Measurements from ENCODE around the gene ACSM4. TPM values are rescaled to one million over a fixed set of nuclear protein-coding genes. Genes with fewer than 3 reads are reported as not detected.
A peak's percentile ranks its signal among the peaks of the same experiment; 100 is the strongest.
"Not testable (repeated sequence)": the region's sequence is repeated elsewhere in the genome, so short reads cannot be mapped to it uniquely, and the experiment has no call there.

ACSM4 gene
- polyA plus RNA-seq, 1 of the 3 experiments (the other 2 are of a cell fraction) = not detected

GRCh38 chr12:7327918-7328317, 24.0 kb downstream of the ACSM4 start:
- no peak for DNase-seq

GRCh38 chr12:7337790-7338189, 33.9 kb downstream of the ACSM4 start:
- WGBS (ENCODE audit: low lambda C conversion rate) = 24% methylated on average over 5 of the region's 5 CpGs
- H3K4me2 ChIP-seq, POLR2A ChIA-PET: not testable (repeated sequence)

More at GRCh38 chr12:7327918-7328317, 24.0 kb downstream of the ACSM4 start:
- POLR2A ChIA-PET = no interaction called here
- Histone ChIP-seq H3K36me3 (replicated peaks in 1 of 2; ENCODE audit: control insufficient read depth in 1 of 2, insufficient read depth in 2 of 2, low read length in 1 of 2) (no peaks in the 10 kb centered on the region), H3K9me3 (no peaks in the 10 kb centered on the region; the same call in 1 of the 2 replicates), H3F3A (replicated peaks; ENCODE audit: insufficient read depth) (no peaks in the 10 kb centered on the region), H3K4me3 (ENCODE audit: low read depth in 2 of 2, low read length in 1 of 2) (no peak overlapping the region), H3K79me2 (ENCODE audit: insufficient read depth) (no peaks in the 10 kb centered on the region), H3K4me2 (no peak overlapping the region), H3K27me3 (ENCODE audit: insufficient read depth) (no peaks in the 10 kb centered on the region), H3K4me1 (ENCODE audit: control insufficient read depth in 1 of 2, insufficient read depth in 2 of 2, low read depth in 1 of 2, low read length in 1 of 2) (no peaks in the 10 kb centered on the region), H3K27ac (ENCODE audit: low read depth in 2 of 2, low read length in 1 of 2) (no peak overlapping the region), H3K9ac (no peak overlapping the region), H2AFZ (ENCODE audit: low read depth) (no peak overlapping the region), H4K20me1 (ENCODE audit: insufficient read depth) (no peaks in the 10 kb centered on the region), H3K9me2 (no peaks in the 10 kb centered on the region)
- TF ChIP-seq ELF1 (IDR thresholded peaks at IDR 0.05) (no peak), CTCF (IDR thresholded peaks at IDR 0.05) (peak; percentile 21; the same call in 1 of the 2 replicates)
- CTCF ChIA-PET = interaction anchor here (0.9 to 1.0 kb wide), 2 partner anchors 20 to 310 kb away, joined by 3 to 4 read pairs; no protein-coding TSS in a partner anchor
- 22% methylated on average over 7 of the region's 7 CpGs for WGBS (ENCODE audit: low lambda C conversion rate)

GRCh38 chr12:7339675-7340074, 35.8 kb downstream of the ACSM4 start:
- 0% methylated on average over 1 of the region's 1 CpG for WGBS (ENCODE audit: low lambda C conversion rate)

More at GRCh38 chr12:7337790-7338189, 33.9 kb downstream of the ACSM4 start:
- CTCF ChIA-PET; H4K20me1 ChIP-seq (ENCODE audit: insufficient read depth); H3F3A ChIP-seq (replicated peaks; ENCODE audit: insufficient read depth); H3K27ac ChIP-seq (ENCODE audit: low read depth in 2 of 2, low read length in 1 of 2); H3K36me3 ChIP-seq (replicated peaks in 1 of 2; ENCODE audit: control insufficient read depth in 1 of 2, insufficient read depth in 2 of 2, low read length in 1 of 2); DNase-seq; H3K27me3 ChIP-seq (ENCODE audit: insufficient read depth); H3K9me2 ChIP-seq; H3K4me1 ChIP-seq (ENCODE audit: control insufficient read depth in 1 of 2, insufficient read depth in 2 of 2, low read depth in 1 of 2, low read length in 1 of 2); H3K4me3 ChIP-seq (ENCODE audit: low read depth in 2 of 2, low read length in 1 of 2); H3K9me3 ChIP-seq; H2AFZ ChIP-seq (ENCODE audit: low read depth); H3K9ac ChIP-seq; H3K79me2 ChIP-seq (ENCODE audit: insufficient read depth): not testable (repeated sequence)

More at GRCh38 chr12:7339675-7340074, 35.8 kb downstream of the ACSM4 start:
- Histone ChIP-seq H3K9me3 (no peaks in the 10 kb centered on the region), H3K36me3 (replicated peaks in 1 of 2; ENCODE audit: control insufficient read depth in 1 of 2, insufficient read depth in 2 of 2, low read length in 1 of 2) (no peaks in the 10 kb centered on the region), H3K4me1 (ENCODE audit: control insufficient read depth in 1 of 2, insufficient read depth in 2 of 2, low read depth in 1 of 2, low read length in 1 of 2) (no peaks in the 10 kb centered on the region), H3K9me2 (no peaks in the 10 kb centered on the region), H3F3A (replicated peaks; ENCODE audit: insufficient read depth) (no peaks in the 10 kb centered on the region), H3K4me2 (no peak overlapping the region), H3K9ac (no peak overlapping the region), H4K20me1 (ENCODE audit: insufficient read depth) (no peaks in the 10 kb centered on the region), H3K27ac (ENCODE audit: low read depth in 2 of 2, low read length in 1 of 2) (no peak overlapping the region), H3K79me2 (ENCODE audit: insufficient read depth) (no peaks in the 10 kb centered on the region), H2AFZ (ENCODE audit: low read depth) (no peak overlapping the region), H3K4me3 (ENCODE audit: low read depth in 2 of 2, low read length in 1 of 2) (no peak overlapping the region), H3K27me3 (ENCODE audit: insufficient read depth) (no peaks in the 10 kb centered on the region)
- TF ChIP-seq CTCF (IDR thresholded peaks at IDR 0.05) (no peak), MEF2A (IDR thresholded peaks at IDR 0.05; ENCODE audit: borderline replicate concordance, low read depth) (no peak), FOSL2 (IDR thresholded peaks at IDR 0.05; ENCODE audit: borderline replicate concordance, low read depth) (no peak), USF1 (IDR thresholded peaks at IDR 0.05; ENCODE audit: borderline replicate concordance, low read depth) (no peak)
- CTCF ChIA-PET = no interaction called here
- POLR2A ChIA-PET = no interaction called here
- no peak for DNase-seq

Measured in SK-N-SH (cell line).